Tibial nerve (tissue), 4 donors: ENCODE results near the gene TRIM50. TPM values are rescaled to one million over a fixed set of nuclear protein-coding genes. Genes with fewer than 3 reads are reported as not detected.

Experiments
- DNase-seq, 2 donors: peaks; one replicate each; pipeline ENCODE4 v3.0.0-alpha.2; 2019; ENCODE audit warnings: low spot score in 2 of 2
- H3K27ac ChIP-seq, 4 donors: fragments of 200-600 bp; sonication (generic) in 3 of 4; one replicate each; pipeline ENCODE4 v1.5.1; 2017 to 2019; ENCODE audit warnings: mild to moderate bottlenecking in 1 of 4
- H3K27me3 ChIP-seq, 2 donors: fragments of 200-600 bp; sonication (generic) in 1 of 2; one replicate each; pipeline versions ENCODE4 v1.5.1 to v1.6.0; 2017 to 2019
- H3K36me3 ChIP-seq, 3 donors: fragments of 200-600 bp; sonication (generic); one replicate each; pipeline ENCODE4 v1.5.1; 2018 to 2019
- H3K4me1 ChIP-seq, 4 donors: fragments of 200-600 bp; sonication (generic) in 3 of 4; one replicate each; pipeline ENCODE4 v1.5.1; 2017 to 2019
- H3K4me3 ChIP-seq, 4 donors: fragments of 200-600 bp; sonication (generic) in 3 of 4; one replicate each; pipeline ENCODE4 v1.5.1; 2017 to 2019; ENCODE audit warnings: mild to moderate bottlenecking in 1 of 4, moderate library complexity in 1 of 4
- H3K9me3 ChIP-seq, 4 donors: fragments of 200-600 bp; sonication (generic) in 3 of 4; one replicate each; pipeline ENCODE4 v1.5.1; 2017 to 2019
- EP300 ChIP-seq, 2 donors: sonication (generic); formaldehyde crosslinking; IDR thresholded peaks; one replicate each; pipeline ENCODE4 v1.6.1; 2017; ENCODE audit warnings: antibody characterized with exemption in 2 of 2, mild to moderate bottlenecking in 1 of 2
- POLR2A ChIP-seq, 2 donors: fragments of 450-650 bp; IDR thresholded peaks; one replicate each; pipeline ENCODE4 v1.6.1; 2017; ENCODE audit warnings: antibody characterized with exemption in 2 of 2, mild to moderate bottlenecking in 2 of 2, moderate library complexity in 2 of 2
- WGBS, 2 donors: methylation state at CpG; one replicate each; pipeline ENCODE4 v1.1.5; 2018; 5-methylcytosine and 5-hydroxymethylcytosine counted together
- total RNA-seq, 4 donors: library from RNA; depleted of rRNA; stranded (reverse); fragments of >200 nt; gene quantifications; one replicate each; pipeline ENCODE4 v1.1.0, GENCODE V29; 2016
- TF ChIP-seq, protein P1 (sequence below), 5 experiments: fragments of 200-600 bp in 3 of 5; fragments of 450-650 bp in 2 of 5; sonication (generic) in 3 of 5; IDR thresholded peaks; one replicate each; pipeline ENCODE4 v1.5.1; 2016 to 2019; ENCODE audit warnings: antibody characterized with exemption in 5 of 5, mild to moderate bottlenecking in 3 of 5, moderate library complexity in 2 of 5

Gene TRIM50
- total RNA-seq, 4 donors from 2014 or later: 0.20 to 0.84 TPM; not detected in 2

DNA sequence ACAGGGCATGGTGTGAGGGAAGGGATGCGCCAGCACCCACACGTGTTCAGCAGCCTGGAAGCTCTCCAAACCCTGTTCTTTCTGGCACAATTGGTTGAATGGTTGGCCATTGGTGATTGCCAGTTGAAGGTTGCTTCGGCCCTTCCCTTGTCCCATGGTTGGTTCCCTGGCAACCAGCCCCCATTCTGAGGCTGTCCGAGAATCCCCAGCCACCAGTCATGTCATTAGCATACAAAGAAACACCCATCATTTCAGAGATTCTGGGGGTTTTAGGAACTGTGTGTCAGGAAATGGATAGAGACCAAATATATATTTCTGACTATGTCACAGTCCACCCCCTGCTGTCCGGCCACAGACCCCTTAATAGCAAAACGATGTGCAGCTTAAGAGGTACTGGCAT lies 21.9 kb upstream of the TRIM50 start:
- no peak overlapping the region for H3K4me3 ChIP-seq
- TF ChIP-seq, protein P1, sequence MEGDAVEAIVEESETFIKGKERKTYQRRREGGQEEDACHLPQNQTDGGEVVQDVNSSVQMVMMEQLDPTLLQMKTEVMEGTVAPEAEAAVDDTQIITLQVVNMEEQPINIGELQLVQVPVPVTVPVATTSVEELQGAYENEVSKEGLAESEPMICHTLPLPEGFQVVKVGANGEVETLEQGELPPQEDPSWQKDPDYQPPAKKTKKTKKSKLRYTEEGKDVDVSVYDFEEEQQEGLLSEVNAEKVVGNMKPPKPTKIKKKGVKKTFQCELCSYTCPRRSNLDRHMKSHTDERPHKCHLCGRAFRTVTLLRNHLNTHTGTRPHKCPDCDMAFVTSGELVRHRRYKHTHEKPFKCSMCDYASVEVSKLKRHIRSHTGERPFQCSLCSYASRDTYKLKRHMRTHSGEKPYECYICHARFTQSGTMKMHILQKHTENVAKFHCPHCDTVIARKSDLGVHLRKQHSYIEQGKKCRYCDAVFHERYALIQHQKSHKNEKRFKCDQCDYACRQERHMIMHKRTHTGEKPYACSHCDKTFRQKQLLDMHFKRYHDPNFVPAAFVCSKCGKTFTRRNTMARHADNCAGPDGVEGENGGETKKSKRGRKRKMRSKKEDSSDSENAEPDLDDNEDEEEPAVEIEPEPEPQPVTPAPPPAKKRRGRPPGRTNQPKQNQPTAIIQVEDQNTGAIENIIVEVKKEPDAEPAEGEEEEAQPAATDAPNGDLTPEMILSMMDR (IDR thresholded peaks at IDR 0.05): no peak
- TF ChIP-seq POLR2A (IDR thresholded peaks at IDR 0.05): no peak
- TF ChIP-seq EP300 (IDR thresholded peaks at IDR 0.05): no peak

DNA sequence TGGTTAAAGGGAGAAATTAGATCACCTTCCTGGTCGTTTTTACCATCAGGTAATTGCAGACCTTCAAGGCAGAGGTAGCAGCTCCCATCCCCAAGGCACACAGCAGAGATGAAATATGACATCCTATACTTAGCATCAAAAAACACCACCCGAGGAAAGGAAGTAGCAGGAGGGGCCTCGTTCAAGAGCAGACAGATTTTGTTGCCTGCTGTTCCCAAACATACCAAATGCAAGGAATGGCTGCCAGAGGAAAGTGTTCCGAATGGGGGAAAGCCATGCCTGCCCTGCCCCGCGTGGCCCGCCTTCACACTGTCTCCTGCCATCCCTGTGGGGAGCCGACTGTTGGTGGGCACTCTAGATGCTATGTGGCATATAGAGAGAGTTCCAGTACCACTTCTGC lies 18.1 kb upstream of the TRIM50 start:
- no peaks in the 10 kb centered on the region for H3K27me3 ChIP-seq
- DNase-seq: no peak
- H3K27ac ChIP-seq: no peak overlapping the region
- peaks cover 0 to 14% (median 0%) of the 10 kb centered on the region in 4 donors for H3K4me1 ChIP-seq
- H3K9me3 ChIP-seq: no peaks in the 10 kb centered on the region
- TF ChIP-seq EP300 (IDR thresholded peaks at IDR 0.05): no peak
- TF ChIP-seq, protein P1 (IDR thresholded peaks at IDR 0.05): no peak
- TF ChIP-seq POLR2A (IDR thresholded peaks at IDR 0.05): no peak
- no peaks in the 10 kb centered on the region for H3K36me3 ChIP-seq
- WGBS, 2 donors: 60 to 63% methylated on average over 8 of the region's 8 CpGs
- no peak overlapping the region for H3K4me3 ChIP-seq

More for the DNA sequence above, 21.9 kb upstream of the TRIM50 start:
- Histone ChIP-seq H3K9me3 (peaks cover 0 to 9% (median 0%) of the 10 kb centered on the region in 4 donors), H3K36me3 (no peaks in the 10 kb centered on the region), H3K27ac (no peak overlapping the region), H3K27me3 (no peaks in the 10 kb centered on the region), H3K4me1 (no peaks in the 10 kb centered on the region)
- WGBS, 2 donors: 71 to 72% methylated on average over 6 of the region's 6 CpGs
- DNase-seq: no peak

DNA sequence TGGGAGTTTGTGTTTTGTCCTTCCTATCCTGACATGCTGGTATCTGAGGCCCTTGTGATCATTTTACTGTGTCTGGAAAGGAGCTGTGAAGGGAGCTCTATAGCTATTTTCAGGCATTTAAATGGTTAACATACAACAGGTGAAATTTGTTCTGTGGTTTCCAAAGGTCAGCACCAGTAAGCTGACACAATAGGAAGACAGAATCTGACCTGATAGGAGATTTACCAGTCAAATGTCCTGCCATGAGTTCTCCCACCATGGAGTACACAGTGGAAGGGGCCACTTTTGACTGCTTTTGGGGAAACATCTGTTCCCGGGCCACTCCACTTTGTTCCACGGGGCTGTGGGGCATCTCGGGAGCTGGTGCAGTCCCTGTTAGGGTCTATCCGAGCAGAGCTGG lies 17.7 kb upstream of the TRIM50 start:
- no peak for DNase-seq
- H3K27me3 ChIP-seq: no peaks in the 10 kb centered on the region
- WGBS, 2 donors: 57 to 81% methylated on average over 4 of the region's 4 CpGs
- TF ChIP-seq, protein P1 (IDR thresholded peaks at IDR 0.05): no peak
- TF ChIP-seq EP300 (IDR thresholded peaks at IDR 0.05) (no peak), POLR2A (IDR thresholded peaks at IDR 0.05) (no peak)
- H3K4me3 ChIP-seq: no peak overlapping the region
- H3K4me1 ChIP-seq: peaks cover 0 to 14% (median 0%) of the 10 kb centered on the region in 4 donors
- H3K27ac ChIP-seq: no peak overlapping the region
- no peaks in the 10 kb centered on the region for H3K9me3 ChIP-seq
- H3K36me3 ChIP-seq: no peaks in the 10 kb centered on the region

DNA sequence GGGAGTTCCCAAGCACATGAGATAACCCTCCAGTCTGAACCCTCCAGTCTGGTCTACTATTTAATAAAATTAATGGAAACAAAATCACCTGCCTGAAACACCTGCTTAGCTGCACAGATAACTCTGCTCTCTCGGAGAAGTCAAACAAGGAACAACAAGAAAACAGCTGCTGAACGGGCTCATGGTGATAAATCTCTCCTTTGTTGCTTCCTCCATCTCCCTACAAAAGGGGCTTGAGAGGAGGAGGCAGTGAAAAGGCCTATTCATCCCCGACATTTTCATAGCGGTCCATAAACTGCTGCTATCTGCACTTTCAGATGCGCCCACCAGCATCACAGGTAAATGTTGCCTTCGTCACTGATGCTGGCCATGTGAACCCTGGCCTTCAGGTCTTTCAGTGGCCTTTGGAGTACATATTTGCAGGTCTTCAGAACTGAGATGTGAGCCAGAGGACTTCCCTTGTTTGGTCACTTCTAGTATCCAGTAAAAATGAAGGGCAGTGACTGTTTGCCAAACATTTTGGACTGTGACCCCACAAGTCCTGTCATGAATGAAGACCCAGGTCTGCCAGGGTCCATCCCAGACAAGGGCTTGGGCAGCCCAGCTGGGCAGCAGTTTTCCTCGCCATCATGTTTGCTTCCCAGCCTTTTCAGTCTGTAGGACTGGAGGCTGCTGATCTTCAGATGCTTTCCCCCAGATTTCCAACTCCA lies 15.9 kb upstream of the TRIM50 start:
- no peak overlapping the region for H3K27ac ChIP-seq
- H3K4me3 ChIP-seq: no peak overlapping the region
- H3K4me1 ChIP-seq: peaks cover 0 to 14% (median 0%) of the 10 kb centered on the region in 4 donors
- DNase-seq: no peak
- no peaks in the 10 kb centered on the region for H3K9me3 ChIP-seq
- H3K27me3 ChIP-seq: no peaks in the 10 kb centered on the region
- TF ChIP-seq EP300 (IDR thresholded peaks at IDR 0.05) (no peak), POLR2A (IDR thresholded peaks at IDR 0.05) (no peak)
- TF ChIP-seq, protein P1 (IDR thresholded peaks at IDR 0.05): no peak
- 54 to 73% methylated on average over 7 of the region's 7 CpGs for WGBS, 2 donors
- no peaks in the 10 kb centered on the region for H3K36me3 ChIP-seq

DNA sequence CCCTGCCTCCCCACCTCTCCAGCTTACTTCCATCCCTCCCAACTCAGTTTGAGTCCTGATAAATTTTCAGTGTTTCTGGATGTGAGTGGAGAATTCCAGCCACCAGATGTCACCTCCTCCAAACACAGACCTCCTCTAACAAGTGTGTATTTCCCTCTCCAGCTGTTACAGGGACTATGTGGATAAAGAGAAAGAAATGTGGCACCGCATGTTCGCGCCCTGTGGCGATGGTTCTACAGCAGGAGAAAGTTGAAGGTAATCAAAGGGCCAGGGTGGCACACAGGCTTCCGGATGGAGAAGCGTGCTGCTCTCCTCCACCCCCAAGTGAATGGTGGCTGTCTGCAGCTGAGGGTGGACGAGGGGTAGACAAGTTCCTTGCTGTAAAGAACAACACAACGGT lies 14.8 kb upstream of the TRIM50 start:
- peak overlapping the region in 2 of 4 donors; percentile 19 to 29 for H3K4me3 ChIP-seq
- H3K27ac ChIP-seq: no peak overlapping the region
- DNase-seq: peak in 1 of 2 donors; percentile 43
- H3K4me1 ChIP-seq: peaks cover 0 to 14% (median 0%) of the 10 kb centered on the region in 4 donors
- no peaks in the 10 kb centered on the region for H3K36me3 ChIP-seq
- no peak for TF ChIP-seq EP300 (IDR thresholded peaks at IDR 0.05)
- TF ChIP-seq POLR2A (IDR thresholded peaks at IDR 0.05): no peak
- TF ChIP-seq, protein P1 (IDR thresholded peaks at IDR 0.05): peak in 4 of 5 experiments; percentile 39 to 66 (median 52)
- no peaks in the 10 kb centered on the region for H3K9me3 ChIP-seq
- H3K27me3 ChIP-seq: no peaks in the 10 kb centered on the region
- 17 to 22% methylated on average over 8 of the region's 8 CpGs for WGBS, 2 donors
